Germinal center (tissue), 1 donor: Measurements from ENCODE around the gene IL4R.
"Not testable (repeated sequence)": the region's sequence is repeated elsewhere in the genome, so short reads cannot be mapped to it uniquely, and the experiment has no call there.

ENCODE experiments used
- DNase-seq: peaks from one replicate; pipeline ENCODE4 v3.0.0; 2012; ENCODE audit warnings: mixed read lengths, low spot score

IL4R gene

DNA sequence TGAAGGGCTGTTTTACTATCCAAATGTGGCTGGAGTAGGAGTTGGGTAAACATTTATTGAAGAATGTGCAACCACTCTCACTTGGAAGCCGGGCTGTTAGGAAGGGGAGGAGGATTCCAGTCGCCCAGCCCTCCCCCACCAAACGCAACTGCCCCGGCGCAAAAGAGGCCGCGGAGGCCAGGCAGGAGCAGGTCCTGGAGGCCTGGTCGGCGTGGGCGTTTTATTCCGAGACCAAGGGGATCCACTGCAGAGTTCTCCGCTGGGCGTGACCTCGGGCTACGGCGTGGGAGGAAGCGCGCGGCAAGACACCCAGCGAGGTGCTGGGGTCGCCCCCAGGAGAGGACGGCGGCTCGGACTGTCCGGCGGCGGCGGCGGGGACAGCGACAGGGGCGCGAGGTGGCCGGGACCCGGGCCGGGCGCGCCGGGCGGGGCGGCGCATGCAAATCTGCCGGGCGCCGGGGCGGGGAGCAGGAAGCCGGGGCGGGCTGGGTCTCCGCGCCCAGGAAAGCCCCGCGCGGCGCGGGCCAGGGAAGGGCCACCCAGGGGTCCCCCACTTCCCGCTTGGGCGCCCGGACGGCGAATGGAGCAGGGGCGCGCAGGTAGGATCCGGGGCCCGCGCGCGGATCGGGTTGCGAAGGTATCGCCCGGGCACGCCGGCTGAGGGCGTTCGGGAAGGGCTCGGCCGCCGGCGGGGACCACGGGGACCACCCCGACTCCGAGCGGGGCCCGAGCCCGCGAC is at the start of gene IL4R:
TSS of gene IL4R (plus strand) at position 553 of the 739 bp plus-strand sequence. CDS start 26,230 bp downstream, outside the sequence.
- DNase-seq: peak; percentile 69

DNA sequence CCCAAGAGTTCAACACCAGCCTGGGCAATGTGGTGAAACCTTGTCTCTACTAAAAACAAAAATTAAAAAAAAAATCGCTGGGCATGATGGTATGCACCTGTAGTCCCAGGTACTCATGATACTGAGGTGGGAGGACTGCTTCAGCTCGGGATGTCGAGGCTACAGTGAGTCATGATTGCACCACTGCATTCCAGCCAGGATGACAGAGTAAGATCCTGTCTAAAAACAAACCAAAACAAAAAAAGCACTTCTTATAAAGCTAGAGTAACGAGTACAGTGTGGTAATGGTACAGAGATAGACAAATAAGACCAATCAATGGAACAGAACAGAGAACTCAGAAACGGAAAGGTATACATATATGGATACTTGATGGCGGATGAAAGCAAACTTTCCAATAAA is 49.6 kb upstream of the IL4R start:
- DNase-seq: no peak

- DNase-seq: no peak
Observed at GRCh38 chr16:27265982-27266381, 47.8 kb upstream of the IL4R start.

DNA sequence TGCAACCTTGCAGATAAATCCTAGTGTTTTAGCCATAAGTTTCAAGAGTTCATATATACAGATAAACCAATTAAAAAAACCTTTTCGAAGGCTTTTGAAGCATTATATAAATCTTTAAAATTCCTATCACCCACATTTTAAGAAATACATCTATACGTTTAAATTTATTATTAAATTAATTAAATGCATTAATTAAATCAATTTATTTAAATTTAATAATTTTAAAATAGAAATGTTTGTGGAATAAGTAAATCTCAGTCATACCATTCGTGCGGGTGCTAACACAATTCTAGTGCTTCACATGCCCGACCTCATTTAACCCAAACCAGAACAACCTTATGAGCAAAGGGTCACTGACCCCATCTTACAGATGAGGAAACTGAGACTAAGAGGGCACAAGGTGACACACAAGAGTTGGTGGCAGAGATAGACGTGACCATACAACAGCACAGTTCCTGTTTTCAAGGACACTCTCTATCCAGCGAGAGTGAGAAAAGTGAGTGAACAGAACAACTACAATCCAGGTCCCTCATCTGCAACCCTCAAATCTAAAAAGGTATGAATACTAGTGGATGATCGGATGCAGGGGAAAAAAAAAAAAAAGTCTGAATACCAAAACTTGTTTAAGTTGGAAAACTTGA is 46.6 kb upstream of the IL4R start:
- no peak for DNase-seq

GRCh38 chr16:27268376-27269299 is 45.1 kb upstream of the IL4R start, which contains the start of gene NSMCE1:
Gene NSMCE1, minus strand, starts transcription at chr16:27268772. Its CDS starts 11,202 bp downstream, at chr16:27257570.
- peak; percentile 98 for DNase-seq

- DNase-seq: no peak
Observed at GRCh38 chr16:27269300-27270150, 44.2 kb upstream of the IL4R start.

DNA sequence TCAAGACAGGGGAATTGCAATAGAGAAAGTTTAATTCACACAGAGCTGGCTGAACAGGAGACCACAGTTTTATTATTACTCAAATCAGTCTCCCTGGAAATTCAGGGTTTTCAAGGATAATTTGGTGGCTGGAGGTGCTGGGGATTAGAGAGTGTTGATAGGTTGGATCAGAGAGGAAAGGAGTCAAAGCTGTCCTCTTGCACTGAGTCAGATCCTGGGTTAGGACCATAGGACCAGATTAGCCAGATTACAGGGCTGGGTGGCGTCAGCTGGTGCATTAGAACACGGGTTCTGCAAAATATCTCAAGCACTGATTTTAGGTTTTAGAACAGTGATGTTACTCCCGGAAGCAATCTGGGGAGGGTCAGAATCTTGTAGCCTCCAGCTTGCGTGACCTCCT is 43.4 kb upstream of the IL4R start:
- DNase-seq: no peak

DNA sequence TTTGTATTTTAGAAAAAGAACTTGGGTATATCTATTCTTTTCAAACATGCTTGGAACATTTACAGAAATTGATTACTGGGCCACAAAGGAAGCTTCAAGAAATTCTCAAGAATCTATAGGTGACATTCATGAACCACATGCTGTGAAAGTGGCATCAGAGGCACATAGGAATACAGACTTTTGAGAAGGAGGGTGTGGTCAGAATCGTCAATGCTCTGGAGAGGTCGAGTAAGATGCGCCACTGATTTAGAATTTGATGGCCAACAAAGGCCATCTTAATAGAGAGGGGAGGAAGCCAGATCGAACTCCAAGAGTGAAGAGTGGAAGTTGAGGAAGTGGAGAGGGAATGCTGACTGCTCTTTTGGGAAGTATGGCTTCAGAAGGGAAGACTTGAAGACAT is 41.7 kb upstream of the IL4R start:
- no peak for DNase-seq

DNA sequence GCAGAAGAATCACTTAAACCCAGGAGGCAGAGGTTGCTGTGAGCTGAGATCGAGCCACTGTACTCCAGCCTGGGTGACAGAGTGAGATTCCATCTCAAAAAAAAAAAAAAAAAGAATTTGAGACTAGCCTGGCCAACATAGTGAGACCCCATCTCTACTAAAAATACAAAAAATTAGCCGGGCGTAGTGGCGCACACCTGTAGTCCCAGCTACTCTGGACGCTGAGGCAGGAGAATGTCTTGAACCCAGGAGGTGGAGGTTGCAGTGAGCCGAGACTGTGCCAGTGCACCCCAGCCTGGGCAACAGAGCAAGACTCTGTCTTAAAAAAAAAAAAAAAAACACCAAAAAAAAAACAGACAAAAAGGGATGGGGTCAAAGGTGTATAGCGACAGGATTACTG is 41.1 kb upstream of the IL4R start:
- DNase-seq: not testable (repeated sequence)

DNA sequence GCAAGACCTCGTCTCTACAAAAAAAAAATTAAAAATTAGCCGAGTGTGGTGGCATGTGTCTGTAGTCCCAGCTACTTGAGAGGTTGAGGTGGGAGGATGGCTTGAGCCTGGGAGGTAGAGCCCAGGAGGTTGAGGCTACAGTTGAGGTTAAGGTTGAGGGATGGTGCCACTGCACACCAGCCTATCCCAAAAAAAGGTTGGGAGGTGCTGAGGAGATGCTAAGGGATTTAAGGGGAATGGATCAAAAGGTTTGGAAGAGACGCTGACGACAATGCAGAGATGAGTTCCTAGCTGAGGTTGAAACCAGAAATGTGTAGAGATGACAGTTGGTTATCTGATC is 40.5 kb upstream of the IL4R start:
- DNase-seq: no peak

GRCh38 chr16:27273670-27274423 is 39.9 kb upstream of the IL4R start:
- no peak for DNase-seq

DNA sequence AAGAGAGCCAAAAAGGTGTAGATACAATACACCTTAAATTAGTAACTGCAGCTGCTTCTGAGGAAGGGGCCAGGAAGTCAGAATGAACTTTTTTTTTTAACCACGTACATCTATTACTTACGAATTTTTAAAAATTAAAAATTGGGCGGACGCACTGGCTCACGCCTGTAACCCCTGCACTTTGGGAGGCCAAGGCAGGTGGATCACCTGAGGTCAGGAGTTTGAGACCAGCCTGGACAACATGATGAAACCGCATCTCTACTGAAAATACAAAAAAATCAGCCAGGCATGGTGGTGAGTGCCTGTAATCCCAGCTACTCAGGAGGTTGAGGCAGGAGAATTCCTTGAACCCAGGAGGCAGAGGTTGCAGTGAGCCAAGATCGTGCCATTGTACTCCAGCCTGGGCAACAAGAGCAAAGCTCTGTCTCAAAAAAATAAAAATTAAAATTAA is 39.3 kb upstream of the IL4R start:
- DNase-seq: not testable (repeated sequence)

DNA sequence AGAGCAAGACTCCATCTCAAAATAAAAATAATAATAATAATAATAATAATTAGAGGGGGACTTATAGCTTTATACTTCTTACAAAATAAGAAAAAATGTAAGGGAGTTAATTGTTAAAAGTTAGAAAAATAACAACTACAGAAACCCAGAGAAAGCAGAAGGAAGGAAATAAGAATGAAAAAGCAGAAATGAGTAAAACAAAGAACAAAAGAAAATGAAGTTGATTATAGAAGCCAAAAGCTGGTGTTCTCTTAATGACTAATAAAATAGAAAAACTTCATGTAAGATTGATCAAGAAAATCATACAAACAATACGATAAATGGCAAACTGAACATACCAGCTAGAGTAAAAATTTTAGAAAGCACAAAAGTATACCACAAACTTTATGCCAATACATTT is 38.4 kb upstream of the IL4R start:
- no peak for DNase-seq

DNA sequence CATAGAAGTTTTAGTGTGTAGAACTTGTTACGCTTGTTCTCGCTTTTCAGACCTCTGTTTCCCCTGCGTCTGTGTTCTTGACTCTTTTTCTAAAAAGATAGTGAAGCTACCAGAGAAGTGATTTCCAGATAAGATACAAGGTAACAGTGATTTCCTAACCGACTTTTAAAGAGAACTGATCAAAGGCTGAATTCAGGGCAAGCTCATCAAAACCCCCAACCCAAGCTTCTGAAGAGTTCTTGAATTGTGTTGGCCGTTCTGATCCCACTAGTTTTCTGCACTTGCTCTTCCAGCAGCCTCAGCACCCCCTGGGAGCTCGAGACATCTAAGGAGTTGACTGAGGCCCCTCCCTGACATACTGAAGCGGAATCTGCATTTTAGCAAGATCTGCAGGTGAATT is 32.5 kb upstream of the IL4R start:
- no peak for DNase-seq

GRCh38 chr16:27284865-27285675 is 28.7 kb upstream of the IL4R start:
- no peak for DNase-seq

GRCh38 chr16:27285676-27286196 is 28.0 kb upstream of the IL4R start:
- no peak for DNase-seq

DNA sequence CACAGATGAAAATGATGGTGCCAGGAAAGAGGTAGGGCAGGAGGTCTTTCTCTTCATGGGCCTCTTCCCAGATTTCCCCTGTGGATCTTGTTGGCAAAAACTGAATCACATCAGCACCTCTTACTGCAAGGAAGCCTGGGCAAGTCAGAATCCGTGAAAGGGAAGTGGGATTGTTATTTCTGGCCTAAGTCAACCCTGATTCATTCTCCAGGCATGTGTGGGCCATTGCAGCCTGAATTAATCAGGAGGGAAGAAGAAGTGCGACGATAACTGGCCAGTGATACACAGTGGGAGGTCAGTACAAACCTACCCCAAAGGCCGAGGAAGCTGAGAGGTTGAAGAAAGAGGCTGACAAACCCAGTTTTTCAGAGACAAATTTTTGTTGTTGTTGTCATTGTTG is 27.3 kb upstream of the IL4R start:
- no peak for DNase-seq

GRCh38 chr16:27287051-27287811 is 26.5 kb upstream of the IL4R start:
- no peak for DNase-seq

GRCh38 chr16:27287887-27288286 is 25.9 kb upstream of the IL4R start:
- no peak for DNase-seq
